GM19372 (cell line): ENCODE data around the gene SNRNP48.

Experiments
- ATAC-seq: cut with Tn5 transposase; IDR thresholded peaks from one replicate; pipeline ENCODE4 v1.9.1; 2021; ENCODE audit warnings: mild to moderate bottlenecking, low read depth, moderate library complexity; ENCODE audit not compliant: unreplicated experiment

Gene SNRNP48

GRCh38 chr6:7590918-7591302 lies 912 bp downstream of the SNRNP48 start:
- ATAC-seq = no peak

GRCh38 chr6:7591770-7592169 lies 1.8 kb downstream of the SNRNP48 start:
- no peak for ATAC-seq

GRCh38 chr6:7593229-7593628 lies 3.2 kb downstream of the SNRNP48 start:
- ATAC-seq = no peak

DNA sequence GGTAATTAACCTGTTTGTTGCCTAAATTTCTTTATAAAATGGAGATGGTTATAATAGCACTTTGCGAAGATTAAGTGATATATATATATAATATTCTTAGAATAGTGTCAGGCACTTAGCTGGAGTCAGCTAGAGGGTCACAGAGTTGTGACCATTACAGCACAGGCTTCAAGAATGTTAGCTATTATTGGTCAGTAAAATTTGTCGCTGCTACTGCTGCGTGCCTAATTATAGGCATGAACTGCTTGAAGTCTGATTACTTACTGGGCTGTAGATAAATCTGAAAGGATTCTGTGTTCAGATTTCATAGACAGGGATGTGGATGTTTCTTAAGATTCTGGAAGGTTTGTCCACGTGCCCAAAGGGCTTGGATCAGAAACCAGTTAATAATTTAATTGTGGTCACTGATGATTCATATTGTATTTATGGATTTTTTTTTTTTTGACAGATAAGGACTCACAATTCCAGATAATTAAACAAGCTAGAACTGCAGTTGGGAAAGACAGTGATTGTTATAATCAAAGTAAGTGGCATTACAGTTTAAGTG lies 4.7 kb downstream of the SNRNP48 start:
- no peak for ATAC-seq

- ATAC-seq = no peak
Observed at GRCh38 chr6:7604003-7604402, 14.0 kb downstream of the SNRNP48 start.

GRCh38 chr6:7604506-7604905 lies 14.5 kb downstream of the SNRNP48 start:
- no peak for ATAC-seq

DNA sequence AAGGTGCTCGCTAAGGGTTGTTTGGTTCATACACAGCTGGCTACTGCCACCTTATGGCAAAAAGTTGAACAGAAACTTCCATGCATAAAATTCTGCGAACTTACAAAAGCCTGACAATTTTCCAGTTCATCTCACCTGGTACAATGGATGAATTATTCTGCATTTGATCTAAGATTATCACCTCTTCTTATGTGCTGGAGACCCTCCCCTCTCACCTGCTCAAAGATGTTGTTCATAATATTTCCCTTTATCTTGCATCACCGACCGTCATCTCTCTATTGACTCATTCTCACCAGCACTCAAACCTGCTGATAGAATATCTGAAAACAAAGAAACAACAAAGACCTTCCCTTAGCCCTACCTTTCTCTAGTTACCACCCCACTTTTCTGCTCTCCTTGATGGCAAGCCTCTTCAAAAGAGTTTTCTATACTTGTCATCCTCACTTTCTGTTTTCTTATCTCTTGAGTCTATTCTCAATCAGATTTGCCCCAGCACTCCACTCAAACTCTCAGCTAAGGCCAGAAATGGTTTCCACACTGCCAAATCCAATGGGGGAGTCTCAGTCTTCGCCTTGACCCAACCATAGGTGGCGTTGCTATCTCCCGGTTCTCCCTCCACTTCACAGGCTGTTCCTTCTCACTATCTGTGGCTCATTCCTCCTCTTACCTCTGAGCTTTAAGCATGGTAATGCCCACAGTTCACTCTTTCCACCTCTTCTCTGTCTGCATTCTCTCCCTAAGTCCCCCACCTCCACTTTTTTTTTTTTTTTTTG lies 25.8 kb downstream of the SNRNP48 start:
- ATAC-seq = no peak

GRCh38 chr6:7617801-7618764 lies 28.1 kb downstream of the SNRNP48 start:
- ATAC-seq = no peak

DNA sequence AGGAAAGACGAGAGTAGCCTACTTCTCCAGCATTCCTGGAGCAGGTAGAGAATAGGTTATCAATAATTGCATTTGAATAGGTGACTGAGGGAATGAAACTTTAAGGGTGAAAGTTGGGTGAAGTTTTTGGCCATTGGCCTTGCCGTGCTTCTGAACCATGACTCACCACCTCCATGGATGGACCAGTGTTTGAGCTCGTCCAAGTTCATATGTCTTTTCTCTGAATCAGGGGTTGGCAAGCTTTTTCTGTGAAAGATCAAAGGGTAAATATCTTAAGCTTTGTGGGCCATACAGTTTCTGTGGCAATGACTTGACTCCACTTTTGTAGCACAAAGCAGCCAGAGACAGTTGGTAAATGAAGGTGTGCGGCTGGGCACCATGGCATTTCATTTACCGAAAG lies 31.8 kb downstream of the SNRNP48 start:
- no peak for ATAC-seq

GRCh38 chr6:7624796-7625710 lies 35.1 kb downstream of the SNRNP48 start:
- no peak for ATAC-seq

GRCh38 chr6:7628479-7628878 lies 38.5 kb downstream of the SNRNP48 start:
- ATAC-seq = no peak

- no peak for ATAC-seq
Observed at GRCh38 chr6:7628909-7629308, 38.9 kb downstream of the SNRNP48 start.

DNA sequence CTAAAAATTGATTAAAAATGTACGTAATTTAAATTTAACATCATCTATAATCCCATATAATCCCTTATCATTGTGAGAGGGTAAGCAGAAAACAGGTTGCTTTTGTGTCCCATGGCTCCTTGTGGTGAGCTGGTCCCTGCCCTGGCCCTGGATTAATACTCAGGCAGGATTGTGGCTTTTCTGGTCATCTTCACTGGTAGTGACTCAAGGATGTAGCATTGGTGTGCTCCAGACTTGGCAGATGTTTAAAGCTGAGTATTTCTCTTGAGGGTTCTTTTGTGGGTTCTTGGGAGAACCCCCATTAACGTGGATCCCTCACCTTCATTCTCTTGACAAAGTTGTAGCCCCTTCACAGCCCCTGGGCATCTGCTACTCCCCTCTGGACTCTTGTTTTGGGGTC lies 39.3 kb downstream of the SNRNP48 start:
- no peak for ATAC-seq

- ATAC-seq = no peak
Observed at GRCh38 chr6:7630792-7631191, 40.8 kb downstream of the SNRNP48 start.

- no peak for ATAC-seq
Observed at GRCh38 chr6:7631466-7631865, 41.5 kb downstream of the SNRNP48 start.

- no peak for ATAC-seq
Observed at GRCh38 chr6:7632501-7633290, 42.7 kb downstream of the SNRNP48 start.

DNA sequence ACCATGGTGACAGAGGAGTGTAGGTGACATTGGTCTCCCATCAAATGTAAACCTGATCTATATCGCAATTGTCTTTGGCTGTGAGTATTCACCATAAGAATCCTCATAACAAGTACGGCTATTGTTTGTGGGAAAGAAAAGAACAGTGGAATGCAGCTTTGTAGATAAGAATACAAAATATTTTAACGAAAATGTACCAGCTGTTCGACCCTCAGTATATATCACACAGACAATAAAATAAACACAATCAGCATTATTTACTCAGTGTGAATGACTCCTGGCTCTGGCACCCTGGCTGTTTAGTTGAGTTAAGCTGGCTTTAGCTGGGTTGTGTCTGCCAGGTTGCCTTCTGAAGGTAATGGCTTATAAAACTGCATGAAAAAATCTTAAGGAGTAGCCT lies 43.4 kb downstream of the SNRNP48 start:
- ATAC-seq = no peak

DNA sequence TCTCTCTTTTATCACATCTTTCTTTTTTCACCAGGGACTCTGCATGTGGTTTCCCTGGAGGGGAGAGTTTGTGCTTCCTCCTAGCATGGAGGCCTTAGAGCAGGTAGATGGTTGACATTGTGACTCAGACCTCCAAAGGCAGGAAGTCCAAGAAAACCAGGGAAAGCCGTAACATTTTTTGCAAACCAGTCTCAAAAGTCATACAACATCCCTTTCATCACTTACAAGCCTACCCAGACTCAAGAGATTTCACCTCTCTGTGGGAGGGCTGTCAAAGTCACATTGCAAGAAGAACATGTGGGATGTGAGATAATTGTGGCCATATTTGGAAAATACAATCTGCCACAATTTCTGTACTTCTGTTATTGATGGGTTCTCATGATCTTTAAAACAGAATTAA lies 46.2 kb downstream of the SNRNP48 start:
- ATAC-seq = no peak

DNA sequence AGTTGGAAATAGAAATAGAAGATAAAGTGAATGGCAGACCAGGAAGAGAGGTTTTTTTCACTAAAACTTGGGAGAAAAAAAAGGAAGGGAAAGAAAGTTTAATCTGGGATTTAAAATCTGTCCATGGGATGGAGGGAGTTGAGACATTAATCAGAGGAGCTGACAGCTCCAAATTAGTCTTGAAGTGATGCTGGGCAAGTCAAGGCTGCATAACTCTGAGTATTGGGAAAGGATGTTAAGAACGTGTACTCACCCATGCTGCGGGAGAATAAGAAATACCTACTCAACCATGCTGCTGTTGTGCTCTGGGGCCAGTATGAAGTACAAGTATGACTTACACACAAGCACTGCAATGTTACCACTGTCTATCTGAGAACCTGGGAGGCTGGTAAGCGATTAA lies 47.5 kb downstream of the SNRNP48 start:
- ATAC-seq = no peak

GRCh38 chr6:7639427-7639826 lies 49.4 kb downstream of the SNRNP48 start:
- ATAC-seq = no peak
